ENCODE results near the gene CCDC186.

CCDC186 gene

DNA sequence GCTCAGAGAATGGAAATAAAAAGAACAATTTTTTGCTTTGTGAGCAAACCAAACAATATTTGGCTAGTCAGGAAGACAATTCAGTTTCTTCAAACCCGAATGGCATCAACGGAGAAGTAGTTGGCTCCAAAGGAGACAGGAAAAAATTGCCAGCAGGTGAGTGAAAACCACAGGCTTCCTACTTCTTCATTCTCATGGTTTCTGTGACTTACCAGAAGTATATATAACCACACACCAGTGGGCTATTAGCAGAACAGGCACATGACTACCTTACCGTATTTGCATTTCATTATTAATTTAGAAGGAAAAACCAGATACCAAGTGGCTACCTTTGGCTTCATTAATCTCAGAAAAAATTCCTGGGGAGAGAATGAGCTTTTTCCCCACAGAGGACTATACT lies 14.0 kb upstream of the CCDC186 start:
- no peak for TF ChIP-seq CTCF (IDR thresholded peaks at IDR 0.05; ENCODE audit: insufficient read depth, low read depth, low read length, missing control alignments)
- peak; percentile 24 for DNase-seq (ENCODE audit: low read depth)
- no peak overlapping the region for H3K4me3 ChIP-seq (ENCODE audit: low read depth, low read length)

GRCh38 chr10:114184276-114184675 lies 10.3 kb upstream of the CCDC186 start:
- no peak for TF ChIP-seq CTCF (IDR thresholded peaks at IDR 0.05; ENCODE audit: insufficient read depth, low read depth, low read length, missing control alignments)
- H3K4me3 ChIP-seq (ENCODE audit: low read depth, low read length) = no peak overlapping the region
- no peak for DNase-seq (ENCODE audit: low read depth)

GRCh38 chr10:114183563-114183962 lies 9.6 kb upstream of the CCDC186 start:
- TF ChIP-seq CTCF (IDR thresholded peaks at IDR 0.05; ENCODE audit: insufficient read depth, low read depth, low read length, missing control alignments) = no peak
- DNase-seq (ENCODE audit: low read depth) = no peak
- no peak overlapping the region for H3K4me3 ChIP-seq (ENCODE audit: low read depth, low read length)

DNA sequence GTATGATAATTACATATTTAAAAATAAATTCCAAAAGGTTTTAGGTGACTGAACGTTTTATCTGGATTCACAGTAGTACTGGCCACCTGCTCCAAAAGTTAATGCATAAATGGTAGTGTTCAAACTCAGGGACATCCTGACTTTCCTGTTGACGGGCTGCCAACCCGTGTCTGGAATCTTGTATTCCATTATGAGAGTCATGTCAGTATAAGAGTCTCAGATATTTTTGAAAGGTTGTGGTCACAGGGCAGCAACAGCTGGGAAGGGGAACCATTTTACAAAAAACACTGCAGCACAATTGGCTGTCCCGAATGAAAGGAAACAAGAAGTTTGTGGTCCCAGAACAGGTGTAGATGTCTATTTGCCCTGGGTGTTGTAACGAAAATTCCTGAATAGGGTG lies 8.0 kb upstream of the CCDC186 start:
- no peak overlapping the region for H3K4me3 ChIP-seq (ENCODE audit: low read depth, low read length)
- no peak for TF ChIP-seq CTCF (IDR thresholded peaks at IDR 0.05; ENCODE audit: insufficient read depth, low read depth, low read length, missing control alignments)
- no peak for DNase-seq (ENCODE audit: low read depth)

- H3K4me3 ChIP-seq (ENCODE audit: low read depth, low read length) = no peak overlapping the region
- TF ChIP-seq CTCF (IDR thresholded peaks at IDR 0.05; ENCODE audit: insufficient read depth, low read depth, low read length, missing control alignments) = no peak
- no peak for DNase-seq (ENCODE audit: low read depth)
Measured at GRCh38 chr10:114180937-114181336, 6.9 kb upstream of the CCDC186 start.

DNA sequence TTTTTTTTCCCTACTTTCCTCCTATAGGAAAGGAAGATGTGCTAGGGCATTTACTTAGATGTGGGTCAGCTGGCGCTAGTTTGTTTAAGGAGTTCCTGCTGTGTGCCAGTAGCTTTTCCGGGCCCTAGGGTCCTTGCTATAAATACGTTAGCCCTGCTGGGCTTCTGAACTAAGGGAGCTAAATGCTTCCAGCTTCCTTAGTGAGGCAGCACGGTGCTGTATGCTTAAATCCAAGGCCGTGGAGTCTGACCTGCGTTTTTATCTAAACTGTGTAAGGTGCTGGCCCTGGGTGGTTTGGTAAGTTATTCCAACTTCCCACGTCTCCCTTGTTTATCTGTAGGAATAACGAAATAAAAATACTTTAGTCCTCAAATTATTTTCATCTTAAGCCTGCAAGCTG lies 5.7 kb upstream of the CCDC186 start:
- H3K4me3 ChIP-seq (ENCODE audit: low read depth, low read length) = no peak overlapping the region
- no peak for DNase-seq (ENCODE audit: low read depth)
- TF ChIP-seq CTCF (IDR thresholded peaks at IDR 0.05; ENCODE audit: insufficient read depth, low read depth, low read length, missing control alignments) = no peak

GRCh38 chr10:114179148-114179547 lies 5.1 kb upstream of the CCDC186 start, which contains the start of gene TDRD1:
Gene TDRD1 (plus strand): TSS chr10:114179353. CDS start chr10:114187832, 8,479 bp downstream.
- DNase-seq (ENCODE audit: low read depth) = no peak
- H3K4me3 ChIP-seq (ENCODE audit: low read depth, low read length) = no peak within 1 kb of the TSS
- no peak for TF ChIP-seq CTCF (IDR thresholded peaks at IDR 0.05; ENCODE audit: insufficient read depth, low read depth, low read length, missing control alignments)

Data from GM12865 (cell line).